ENCODE results near the gene PET117.
A peak's percentile ranks its signal among the peaks of the same experiment; 100 is the strongest.
"Not testable (repeated sequence)": the region's sequence is repeated elsewhere in the genome, so short reads cannot be mapped to it uniquely, and the experiment has no call there.

The PET117 gene, protein sequence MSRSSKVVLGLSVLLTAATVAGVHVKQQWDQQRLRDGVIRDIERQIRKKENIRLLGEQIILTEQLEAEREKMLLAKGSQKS

DNA sequence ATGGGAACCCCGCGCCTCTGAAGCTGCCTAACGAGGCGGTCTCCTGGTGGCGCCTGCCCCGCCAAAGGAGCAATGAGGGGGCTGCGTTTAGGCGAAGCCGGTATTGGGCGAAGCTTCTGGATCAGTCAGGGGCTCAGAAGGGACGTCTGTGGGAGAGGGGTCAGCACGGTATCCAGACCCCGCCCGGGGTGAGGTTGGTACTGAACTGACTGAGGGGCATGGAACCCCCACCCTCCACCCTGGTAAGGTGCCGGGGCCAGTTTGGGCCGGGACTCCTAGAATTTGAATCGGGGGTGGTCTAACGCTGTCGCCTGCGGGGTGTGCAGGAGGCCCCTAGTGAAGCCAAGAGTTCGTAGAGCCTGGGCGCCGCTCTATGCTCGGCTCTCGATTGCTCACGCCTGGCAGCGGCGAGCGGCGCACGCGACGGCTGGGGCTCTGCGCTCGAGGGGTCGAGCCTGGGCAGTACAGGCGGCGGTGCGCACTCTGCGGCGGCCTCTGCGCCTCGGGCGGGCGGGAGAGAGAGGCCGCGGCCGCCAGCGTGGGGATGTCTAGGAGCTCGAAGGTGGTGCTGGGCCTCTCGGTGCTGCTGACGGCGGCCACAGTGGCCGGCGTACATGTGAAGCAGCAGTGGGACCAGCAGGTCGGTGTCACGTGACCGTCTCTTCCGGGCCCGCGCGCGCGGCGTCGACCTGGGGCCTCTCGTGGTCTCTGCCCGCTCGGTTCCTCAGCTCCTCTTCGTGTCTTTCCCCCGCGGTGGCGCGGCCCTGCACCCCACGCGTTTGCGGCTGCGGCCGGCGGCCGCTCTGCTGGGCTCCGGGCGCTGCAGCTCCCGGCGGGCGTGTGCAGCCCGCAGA is at the start of gene PET117, which contains the start of gene KAT14:
Gene PET117 (plus strand): TSS at position 452 of the 854 bp plus-strand sequence. CDS start 93 bp downstream, at position 545.
Gene KAT14 (plus strand): TSS at position 452 of the 854 bp plus-strand sequence. CDS start 4,798 bp downstream, outside the sequence.
- H3K9ac ChIP-seq (ENCODE audit: insufficient read length): peak within 1 kb of the TSS; percentile 99
- H3K36me3 ChIP-seq (ENCODE audit: insufficient read depth, low read length): peaks cover 8% of the 10 kb centered on the region
- TF ChIP-seq POLR2AphosphoS5 (IDR thresholded peaks at IDR 0.05; ENCODE audit: borderline replicate concordance, low read depth, low read length): peak; percentile 90
- peak; percentile 90 for TF ChIP-seq FOXP2 (optimal IDR thresholded peaks at IDR 0.05; ENCODE audit: control extremely low read depth, extremely low read length, insufficient read depth)
- TF ChIP-seq EZH2 (IDR thresholded peaks at IDR 0.05): no peak
- H3K9me3 ChIP-seq (ENCODE audit: low read depth, low read length): no peaks in the 10 kb centered on the region
- H3K4me3 ChIP-seq: peak within 1 kb of the TSS; percentile 99
- DNase-seq (ENCODE audit: low read depth, low spot score): peak; percentile 26
- H3K27ac ChIP-seq: peak within 1 kb of the TSS; percentile 81

DNA sequence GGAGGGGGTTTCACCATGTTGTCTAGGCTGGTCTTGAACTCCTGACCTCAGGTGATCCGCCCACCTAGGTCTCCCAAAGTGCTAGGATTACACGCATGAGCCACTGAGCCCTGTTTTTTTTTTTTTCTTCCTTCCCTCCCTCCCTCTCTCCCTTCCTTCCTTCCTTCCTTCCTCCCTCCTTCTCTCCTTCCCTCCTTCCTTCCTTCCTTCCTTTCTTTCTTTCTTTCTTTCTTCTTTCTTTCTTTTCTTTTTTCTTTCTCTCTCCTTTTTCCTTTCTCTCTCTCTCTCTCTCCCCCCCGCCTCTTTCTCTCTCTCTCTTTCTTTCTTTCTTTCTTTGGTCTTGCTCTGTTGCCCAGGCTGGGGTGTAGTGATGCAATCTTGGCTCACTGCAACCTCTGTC is 49.4 kb upstream of the PET117 start:
- not testable (repeated sequence) for H3K36me3 ChIP-seq (ENCODE audit: insufficient read depth, low read length); H3K9me3 ChIP-seq (ENCODE audit: low read depth, low read length); H3K9ac ChIP-seq (ENCODE audit: insufficient read length); H3K4me3 ChIP-seq; H3K27ac ChIP-seq; DNase-seq (ENCODE audit: low read depth, low spot score)

DNA sequence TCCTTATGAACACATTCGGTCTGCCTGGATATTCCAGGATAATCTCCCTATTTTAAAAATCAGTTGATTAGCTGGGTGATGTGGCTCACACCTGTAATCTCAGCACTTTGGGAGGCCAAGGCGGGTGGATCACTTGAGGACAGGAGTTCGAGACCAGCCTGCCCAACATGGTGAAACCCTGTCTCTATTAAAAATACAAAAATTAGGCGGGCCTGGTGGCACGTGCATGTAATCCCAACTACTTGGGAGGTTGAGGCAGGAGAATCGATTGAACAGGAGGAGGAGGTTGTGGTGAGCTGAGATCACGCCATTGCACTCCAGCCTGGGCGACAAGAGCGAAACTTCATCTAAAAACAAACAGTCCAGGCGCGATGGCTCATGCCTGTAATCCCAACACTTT is 48.8 kb upstream of the PET117 start:
- H3K9me3 ChIP-seq (ENCODE audit: low read depth, low read length); H3K27ac ChIP-seq; H3K9ac ChIP-seq (ENCODE audit: insufficient read length); DNase-seq (ENCODE audit: low read depth, low spot score); H3K4me3 ChIP-seq; H3K36me3 ChIP-seq (ENCODE audit: insufficient read depth, low read length): not testable (repeated sequence)

DNA sequence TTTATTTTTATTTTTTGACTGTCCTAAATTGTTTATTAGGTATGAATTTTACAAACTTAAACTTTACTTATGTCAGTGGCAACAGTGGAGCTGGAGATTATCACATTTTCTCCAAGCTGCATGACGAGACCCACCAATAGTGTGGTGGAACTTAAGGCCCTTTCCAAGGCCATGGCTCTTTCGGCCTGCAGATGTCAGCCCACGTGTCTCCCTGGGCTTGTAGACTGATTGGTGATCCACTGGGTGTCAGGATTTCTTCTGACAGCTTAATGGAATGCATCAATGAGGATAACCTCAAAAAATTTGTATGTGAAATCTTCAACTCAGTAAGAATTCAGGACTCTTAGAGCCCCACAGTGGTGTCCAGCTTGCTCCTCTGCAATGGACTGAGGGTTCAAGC is 47.6 kb upstream of the PET117 start:
- Histone ChIP-seq H3K9me3 (ENCODE audit: low read depth, low read length) (no peaks in the 10 kb centered on the region), H3K9ac (ENCODE audit: insufficient read length) (no peak overlapping the region), H3K4me3 (no peak overlapping the region), H3K36me3 (ENCODE audit: insufficient read depth, low read length) (no peaks in the 10 kb centered on the region), H3K27ac (no peak overlapping the region)
- TF ChIP-seq EZH2 (IDR thresholded peaks at IDR 0.05) (no peak), FOXP2 (optimal IDR thresholded peaks at IDR 0.05; ENCODE audit: control extremely low read depth, extremely low read length, insufficient read depth) (no peak), POLR2AphosphoS5 (IDR thresholded peaks at IDR 0.05; ENCODE audit: borderline replicate concordance, low read depth, low read length) (no peak)
- no peak for DNase-seq (ENCODE audit: low read depth, low spot score)

DNA sequence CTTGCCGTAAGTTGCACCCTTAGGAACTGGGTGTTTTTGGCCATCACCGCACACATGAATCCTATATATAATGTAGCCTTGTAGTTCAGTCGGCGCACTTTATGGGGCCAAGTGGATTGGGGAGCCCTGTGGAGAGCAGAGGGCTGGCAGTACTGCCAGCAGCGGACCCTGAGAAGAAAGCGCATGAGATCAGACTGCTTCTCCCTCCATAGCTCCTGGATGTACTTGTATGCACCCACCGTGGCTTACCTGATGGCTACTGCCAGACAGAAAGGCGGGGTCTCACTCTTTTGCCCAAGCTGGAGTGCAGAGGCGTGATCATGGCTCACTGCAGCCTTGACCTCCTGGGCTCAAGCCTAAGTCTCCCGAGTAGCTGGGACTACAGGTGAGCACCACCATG is 47.2 kb upstream of the PET117 start:
- TF ChIP-seq FOXP2 (optimal IDR thresholded peaks at IDR 0.05; ENCODE audit: control extremely low read depth, extremely low read length, insufficient read depth) (no peak), EZH2 (IDR thresholded peaks at IDR 0.05) (no peak)
- DNase-seq (ENCODE audit: low read depth, low spot score): no peak
- no peak overlapping the region for H3K9ac ChIP-seq (ENCODE audit: insufficient read length)
- no peak overlapping the region for H3K27ac ChIP-seq
- no peaks in the 10 kb centered on the region for H3K9me3 ChIP-seq (ENCODE audit: low read depth, low read length)
- no peaks in the 10 kb centered on the region for H3K36me3 ChIP-seq (ENCODE audit: insufficient read depth, low read length)
- no peak overlapping the region for H3K4me3 ChIP-seq

DNA sequence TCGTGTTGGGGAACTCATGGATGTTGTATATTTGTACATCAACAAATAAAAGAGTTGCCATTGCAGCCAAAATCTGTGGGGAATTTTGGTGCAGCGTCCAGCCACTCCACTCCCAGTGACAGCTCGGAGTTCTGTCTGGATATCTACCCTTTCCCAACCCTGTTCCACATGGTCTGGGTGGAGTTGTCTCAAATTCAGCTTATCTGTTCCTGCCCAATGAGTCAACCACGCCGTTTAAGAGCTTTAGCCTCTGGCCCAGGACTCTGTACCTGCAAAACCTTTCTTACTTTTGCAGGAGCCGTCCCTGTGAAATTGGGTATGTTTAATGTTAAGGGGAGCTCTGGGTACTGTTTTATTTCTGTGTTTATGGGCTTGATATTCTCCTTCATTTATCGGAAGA is 46.0 kb upstream of the PET117 start:
- H3K36me3 ChIP-seq (ENCODE audit: insufficient read depth, low read length): no peaks in the 10 kb centered on the region
- no peak for DNase-seq (ENCODE audit: low read depth, low spot score)

DNA sequence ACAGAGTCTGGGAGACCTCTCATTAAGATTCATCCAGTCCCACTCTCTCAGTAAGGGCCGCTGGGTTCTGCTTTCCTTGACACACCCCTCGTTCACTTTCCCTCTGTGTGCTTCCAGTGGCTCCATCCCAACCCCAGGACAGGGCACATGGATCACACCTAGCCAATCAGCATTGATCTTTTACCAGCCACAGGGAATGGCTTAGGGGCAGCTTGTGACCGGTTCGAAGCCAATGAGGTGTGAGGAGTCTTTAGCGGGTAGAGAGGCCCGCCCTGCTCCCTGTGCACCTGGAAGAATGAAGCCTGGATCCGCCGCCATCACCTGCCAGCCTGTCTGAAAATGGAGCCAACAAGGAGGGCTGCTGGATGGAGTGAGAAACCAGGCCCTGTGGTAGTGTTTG is 44.8 kb upstream of the PET117 start:
- no peaks in the 10 kb centered on the region for H3K9me3 ChIP-seq (ENCODE audit: low read depth, low read length)
- H3K27ac ChIP-seq: no peak overlapping the region
- TF ChIP-seq POLR2AphosphoS5 (IDR thresholded peaks at IDR 0.05; ENCODE audit: borderline replicate concordance, low read depth, low read length): no peak
- no peak for TF ChIP-seq FOXP2 (optimal IDR thresholded peaks at IDR 0.05; ENCODE audit: control extremely low read depth, extremely low read length, insufficient read depth)
- TF ChIP-seq EZH2 (IDR thresholded peaks at IDR 0.05): no peak
- no peaks in the 10 kb centered on the region for H3K36me3 ChIP-seq (ENCODE audit: insufficient read depth, low read length)
- DNase-seq (ENCODE audit: low read depth, low spot score): no peak
- H3K4me3 ChIP-seq: no peak overlapping the region
- no peak overlapping the region for H3K9ac ChIP-seq (ENCODE audit: insufficient read length)

More for the DNA sequence above, 46.0 kb upstream of the PET117 start:
- H3K4me3 ChIP-seq: no peak overlapping the region
- H3K9me3 ChIP-seq (ENCODE audit: low read depth, low read length): no peaks in the 10 kb centered on the region
- H3K27ac ChIP-seq: no peak overlapping the region
- no peak overlapping the region for H3K9ac ChIP-seq (ENCODE audit: insufficient read length)
- TF ChIP-seq POLR2AphosphoS5 (IDR thresholded peaks at IDR 0.05; ENCODE audit: borderline replicate concordance, low read depth, low read length) (no peak), FOXP2 (optimal IDR thresholded peaks at IDR 0.05; ENCODE audit: control extremely low read depth, extremely low read length, insufficient read depth) (no peak), EZH2 (IDR thresholded peaks at IDR 0.05) (no peak)

DNA sequence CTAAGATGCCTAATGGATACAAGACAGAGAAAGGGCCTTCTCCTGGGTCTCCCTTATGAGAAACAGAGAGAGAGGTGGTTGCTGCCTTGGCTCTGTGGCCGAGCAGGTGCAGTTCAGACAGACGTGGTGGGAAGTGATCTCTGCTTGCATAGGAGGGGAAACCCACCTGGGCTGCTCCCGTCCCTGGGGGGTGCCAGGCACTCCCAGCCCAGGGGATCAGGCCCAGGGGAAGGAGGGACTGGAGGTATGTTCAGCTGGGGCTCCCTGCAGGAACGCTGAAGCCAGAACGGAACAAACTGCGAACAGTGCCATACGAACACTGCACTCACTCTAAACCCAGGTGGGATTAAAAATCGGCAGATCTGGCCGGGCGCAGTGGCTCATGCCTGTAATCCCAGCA is 44.3 kb upstream of the PET117 start:
- no peak for DNase-seq (ENCODE audit: low read depth, low spot score)
- TF ChIP-seq POLR2AphosphoS5 (IDR thresholded peaks at IDR 0.05; ENCODE audit: borderline replicate concordance, low read depth, low read length) (no peak), EZH2 (IDR thresholded peaks at IDR 0.05) (no peak), FOXP2 (optimal IDR thresholded peaks at IDR 0.05; ENCODE audit: control extremely low read depth, extremely low read length, insufficient read depth) (no peak)
- no peak overlapping the region for H3K9ac ChIP-seq (ENCODE audit: insufficient read length)

DNA sequence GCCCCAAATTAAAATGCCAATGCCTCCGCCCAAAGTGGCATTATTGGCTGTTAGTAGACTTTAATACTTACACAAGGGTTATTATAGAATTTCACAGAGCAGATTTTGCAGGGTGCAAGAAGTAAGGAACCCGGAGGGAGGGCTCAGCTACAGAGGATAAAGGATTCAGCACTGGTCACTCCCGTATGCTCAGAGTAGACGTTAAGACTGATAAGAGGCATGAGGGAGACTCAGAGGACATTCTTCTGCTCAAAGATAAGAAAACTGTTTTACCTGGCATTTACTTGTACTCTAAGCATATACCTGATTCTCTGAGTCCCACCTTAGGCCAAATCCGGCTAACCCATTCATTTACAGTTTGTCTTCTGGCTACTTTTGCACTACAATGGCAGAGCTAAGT is 43.5 kb upstream of the PET117 start:
- DNase-seq (ENCODE audit: low read depth, low spot score): no peak
- Histone ChIP-seq H3K36me3 (ENCODE audit: insufficient read depth, low read length) (no peaks in the 10 kb centered on the region), H3K27ac (no peak overlapping the region), H3K4me3 (no peak overlapping the region), H3K9ac (ENCODE audit: insufficient read length) (no peak overlapping the region), H3K9me3 (ENCODE audit: low read depth, low read length) (no peaks in the 10 kb centered on the region)
- TF ChIP-seq POLR2AphosphoS5 (IDR thresholded peaks at IDR 0.05; ENCODE audit: borderline replicate concordance, low read depth, low read length) (no peak), FOXP2 (optimal IDR thresholded peaks at IDR 0.05; ENCODE audit: control extremely low read depth, extremely low read length, insufficient read depth) (no peak), EZH2 (IDR thresholded peaks at IDR 0.05) (no peak)

More for the DNA sequence above, 44.3 kb upstream of the PET117 start:
- no peaks in the 10 kb centered on the region for H3K9me3 ChIP-seq (ENCODE audit: low read depth, low read length)
- no peak overlapping the region for H3K4me3 ChIP-seq
- H3K36me3 ChIP-seq (ENCODE audit: insufficient read depth, low read length): no peaks in the 10 kb centered on the region
- no peak overlapping the region for H3K27ac ChIP-seq

DNA sequence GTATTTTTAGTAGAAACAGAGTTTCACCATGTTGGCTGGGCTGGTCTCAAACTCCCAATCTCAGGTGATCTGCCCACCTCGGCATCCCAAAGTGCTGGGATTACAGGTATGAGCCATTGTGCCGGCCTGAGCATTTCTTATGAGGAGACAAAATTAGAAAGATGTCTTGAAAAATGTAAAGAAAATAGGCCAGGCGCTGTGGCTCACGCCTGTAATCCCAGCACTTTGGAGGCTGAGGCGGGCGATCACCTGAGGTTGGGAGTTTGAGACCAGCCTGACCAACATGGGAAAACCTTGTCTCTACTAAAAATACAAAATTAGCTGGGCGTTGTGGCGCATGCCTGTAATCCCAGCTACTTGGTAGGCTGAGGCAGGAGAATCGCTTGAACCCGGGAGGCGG is 37.1 kb upstream of the PET117 start:
- H3K9me3 ChIP-seq (ENCODE audit: low read depth, low read length); H3K9ac ChIP-seq (ENCODE audit: insufficient read length); DNase-seq (ENCODE audit: low read depth, low spot score); H3K36me3 ChIP-seq (ENCODE audit: insufficient read depth, low read length); H3K27ac ChIP-seq; H3K4me3 ChIP-seq: not testable (repeated sequence)
